ENCODE data around the gene OR2B3. TPM values are rescaled to one million over a fixed set of nuclear protein-coding genes. Genes with fewer than 3 reads are reported as not detected.

OR2B3 gene
- total RNA-seq, 1 experiment from 2014 or later = not detected

- POLR2A ChIA-PET (ENCODE audit: low non-redundant PET) = no interaction called here
- Histone ChIP-seq H3K27me3 (replicated peaks; ENCODE audit: insufficient read depth, low read depth, low read length, poor library complexity) (peaks cover 20% of the 10 kb centered on the region), H3K4me1 (ENCODE audit: insufficient read depth, low read length, poor library complexity, severe bottlenecking) (no peaks in the 10 kb centered on the region), H3K36me3 (ENCODE audit: insufficient read depth, low read length, poor library complexity, severe bottlenecking) (no peaks in the 10 kb centered on the region), H3K4me3 (ENCODE audit: low read depth, low read length, poor library complexity, severe bottlenecking) (no peak within 1 kb of the TSS), H3K9me3 (ENCODE audit: low read depth, low read length, poor library complexity, severe bottlenecking) (no peaks in the 10 kb centered on the region), H3K27ac (ENCODE audit: low read depth, low read length, poor library complexity, severe bottlenecking) (no peak within 1 kb of the TSS)
- no peak for TF ChIP-seq EZH2 (IDR thresholded peaks at IDR 0.05; ENCODE audit: borderline replicate concordance, low read depth, low read length, poor library complexity, severe bottlenecking)
- TF ChIP-seq CTCF (conservative IDR thresholded peaks at IDR 0.05; ENCODE audit: low read depth, low read length) = no peak
- intact Hi-C loops (cut with micrococcal nuclease; ENCODE audit: unreplicated experiment) = no loop called here
- no TSS peak for BruUV-seq (replicated peaks)
- no peak for DNase-seq (ENCODE audit: low spot score)
- CTCF ChIA-PET = no interaction called here
Observed at GRCh38 chr6:29099190-29099589, 12.1 kb upstream of the OR2B3 start, which contains the start of gene OR2J1. OR2J1 (plus strand) TSS chr6:29099490; CDS start chr6:29100943, 1,453 bp downstream.

GRCh38 chr6:29097803-29098202, 10.7 kb upstream of the OR2B3 start:
- no peaks in the 10 kb centered on the region for H3K9me3 ChIP-seq (ENCODE audit: low read depth, low read length, poor library complexity, severe bottlenecking)
- POLR2A ChIA-PET (ENCODE audit: low non-redundant PET) = no interaction called here

GRCh38 chr6:29092957-29093356, 5.8 kb upstream of the OR2B3 start:
- Histone ChIP-seq H3K9me3 (ENCODE audit: low read depth, low read length, poor library complexity, severe bottlenecking) (no peaks in the 10 kb centered on the region), H3K27me3 (replicated peaks; ENCODE audit: insufficient read depth, low read depth, low read length, poor library complexity) (peaks cover 15% of the 10 kb centered on the region), H3K4me1 (ENCODE audit: insufficient read depth, low read length, poor library complexity, severe bottlenecking) (no peaks in the 10 kb centered on the region), H3K4me3 (ENCODE audit: low read depth, low read length, poor library complexity, severe bottlenecking) (no peak overlapping the region), H3K27ac (ENCODE audit: low read depth, low read length, poor library complexity, severe bottlenecking) (no peak overlapping the region), H3K36me3 (ENCODE audit: insufficient read depth, low read length, poor library complexity, severe bottlenecking) (no peaks in the 10 kb centered on the region)
- intact Hi-C loops (cut with micrococcal nuclease; ENCODE audit: unreplicated experiment) = no loop called here
- DNase-seq (ENCODE audit: low spot score) = no peak
- POLR2A ChIA-PET (ENCODE audit: low non-redundant PET) = no interaction called here
- TF ChIP-seq EZH2 (IDR thresholded peaks at IDR 0.05; ENCODE audit: borderline replicate concordance, low read depth, low read length, poor library complexity, severe bottlenecking) = no peak
- no peak for TF ChIP-seq CTCF (conservative IDR thresholded peaks at IDR 0.05; ENCODE audit: low read depth, low read length)
- no TSS peak for BruUV-seq (replicated peaks)
- CTCF ChIA-PET = no interaction called here

More at GRCh38 chr6:29097803-29098202, 10.7 kb upstream of the OR2B3 start:
- CTCF ChIA-PET = no interaction called here
- BruUV-seq (replicated peaks) = no TSS peak
- TF ChIP-seq EZH2 (IDR thresholded peaks at IDR 0.05; ENCODE audit: borderline replicate concordance, low read depth, low read length, poor library complexity, severe bottlenecking) (no peak), CTCF (conservative IDR thresholded peaks at IDR 0.05; ENCODE audit: low read depth, low read length) (no peak)
- H3K4me1 ChIP-seq (ENCODE audit: insufficient read depth, low read length, poor library complexity, severe bottlenecking) = no peaks in the 10 kb centered on the region
- no peak for DNase-seq (ENCODE audit: low spot score)
- intact Hi-C loops (cut with micrococcal nuclease; ENCODE audit: unreplicated experiment) = no loop called here
- H3K36me3 ChIP-seq (ENCODE audit: insufficient read depth, low read length, poor library complexity, severe bottlenecking) = no peaks in the 10 kb centered on the region
- H3K27me3 ChIP-seq (replicated peaks; ENCODE audit: insufficient read depth, low read depth, low read length, poor library complexity) = peaks cover 20% of the 10 kb centered on the region
- H3K4me3 ChIP-seq (ENCODE audit: low read depth, low read length, poor library complexity, severe bottlenecking) = no peak overlapping the region
- no peak overlapping the region for H3K27ac ChIP-seq (ENCODE audit: low read depth, low read length, poor library complexity, severe bottlenecking)
